C4-2B (cell line): Measurements from ENCODE around the gene ZSWIM9.

Experiments
- H3K27ac ChIP-seq: fragments of 450-650 bp; 2 replicates; pipeline ENCODE4 v1.5.1; 2017
- ZFX ChIP-seq: fragments of 450-650 bp; IDR thresholded peaks from 2 replicates; pipeline ENCODE4 v1.6.1; 2017
- TF ChIP-seq, protein P1 (sequence below): fragments of 450-650 bp; conservative IDR thresholded peaks from 2 replicates; pipeline ENCODE4 v1.5.1; 2017; ENCODE audit warnings: mild to moderate bottlenecking

Gene ZSWIM9

GRCh38 chr19:48135411-48135810 is 35.1 kb upstream of the ZSWIM9 start:
- no peak overlapping the region for H3K27ac ChIP-seq
- no peak for TF ChIP-seq ZFX
- TF ChIP-seq, protein P1, sequence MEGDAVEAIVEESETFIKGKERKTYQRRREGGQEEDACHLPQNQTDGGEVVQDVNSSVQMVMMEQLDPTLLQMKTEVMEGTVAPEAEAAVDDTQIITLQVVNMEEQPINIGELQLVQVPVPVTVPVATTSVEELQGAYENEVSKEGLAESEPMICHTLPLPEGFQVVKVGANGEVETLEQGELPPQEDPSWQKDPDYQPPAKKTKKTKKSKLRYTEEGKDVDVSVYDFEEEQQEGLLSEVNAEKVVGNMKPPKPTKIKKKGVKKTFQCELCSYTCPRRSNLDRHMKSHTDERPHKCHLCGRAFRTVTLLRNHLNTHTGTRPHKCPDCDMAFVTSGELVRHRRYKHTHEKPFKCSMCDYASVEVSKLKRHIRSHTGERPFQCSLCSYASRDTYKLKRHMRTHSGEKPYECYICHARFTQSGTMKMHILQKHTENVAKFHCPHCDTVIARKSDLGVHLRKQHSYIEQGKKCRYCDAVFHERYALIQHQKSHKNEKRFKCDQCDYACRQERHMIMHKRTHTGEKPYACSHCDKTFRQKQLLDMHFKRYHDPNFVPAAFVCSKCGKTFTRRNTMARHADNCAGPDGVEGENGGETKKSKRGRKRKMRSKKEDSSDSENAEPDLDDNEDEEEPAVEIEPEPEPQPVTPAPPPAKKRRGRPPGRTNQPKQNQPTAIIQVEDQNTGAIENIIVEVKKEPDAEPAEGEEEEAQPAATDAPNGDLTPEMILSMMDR: no peak

DNA sequence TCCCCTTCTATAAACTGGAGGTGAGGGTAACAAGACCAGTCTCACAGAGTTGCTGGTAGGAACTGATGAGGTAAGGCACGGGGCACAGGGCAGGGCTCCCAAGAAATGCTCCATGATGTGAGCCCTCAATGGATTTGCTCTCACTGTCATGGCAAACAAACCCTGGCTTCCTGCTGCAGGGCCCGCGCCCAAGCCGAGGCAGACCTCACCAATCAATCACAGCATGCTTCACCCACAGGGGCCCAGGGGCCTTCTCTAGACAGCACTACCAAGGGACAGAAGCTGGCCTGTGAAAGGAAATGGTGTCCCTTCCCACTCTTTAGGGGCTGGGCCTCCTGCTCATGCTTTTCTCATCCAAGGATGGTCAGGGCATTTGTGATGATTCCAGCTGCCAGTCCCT is 33.9 kb upstream of the ZSWIM9 start:
- no peak overlapping the region for H3K27ac ChIP-seq
- TF ChIP-seq ZFX: no peak
- TF ChIP-seq, protein P1: no peak

GRCh38 chr19:48137411-48137810 is 33.1 kb upstream of the ZSWIM9 start:
- TF ChIP-seq, protein P1: no peak
- TF ChIP-seq ZFX: no peak
- no peak overlapping the region for H3K27ac ChIP-seq

DNA sequence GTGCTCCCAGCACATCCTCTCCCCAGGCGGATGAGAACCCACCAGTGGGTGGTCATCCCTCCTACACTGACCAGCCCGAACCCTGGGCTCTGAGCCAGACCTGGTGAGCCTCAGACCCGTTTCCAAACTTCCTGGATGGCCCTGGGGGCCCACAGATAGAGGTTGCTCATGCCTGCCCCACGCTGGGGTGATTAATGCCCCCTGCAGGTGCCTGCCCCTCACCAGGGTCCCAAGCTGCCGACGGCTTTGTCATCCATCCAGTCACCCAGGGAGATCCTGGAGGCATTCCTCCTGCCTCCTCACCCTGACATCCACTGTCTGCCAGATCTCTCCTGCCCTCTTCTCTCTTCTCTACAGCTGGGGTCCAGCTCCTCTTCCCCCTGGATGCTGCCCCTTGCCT is 31.4 kb upstream of the ZSWIM9 start:
- TF ChIP-seq, protein P1: no peak
- no peak for TF ChIP-seq ZFX
- no peak overlapping the region for H3K27ac ChIP-seq

GRCh38 chr19:48147597-48148175 is 22.8 kb upstream of the ZSWIM9 start:
- H3K27ac ChIP-seq: no peak overlapping the region
- TF ChIP-seq, protein P1: no peak
- TF ChIP-seq ZFX: no peak

DNA sequence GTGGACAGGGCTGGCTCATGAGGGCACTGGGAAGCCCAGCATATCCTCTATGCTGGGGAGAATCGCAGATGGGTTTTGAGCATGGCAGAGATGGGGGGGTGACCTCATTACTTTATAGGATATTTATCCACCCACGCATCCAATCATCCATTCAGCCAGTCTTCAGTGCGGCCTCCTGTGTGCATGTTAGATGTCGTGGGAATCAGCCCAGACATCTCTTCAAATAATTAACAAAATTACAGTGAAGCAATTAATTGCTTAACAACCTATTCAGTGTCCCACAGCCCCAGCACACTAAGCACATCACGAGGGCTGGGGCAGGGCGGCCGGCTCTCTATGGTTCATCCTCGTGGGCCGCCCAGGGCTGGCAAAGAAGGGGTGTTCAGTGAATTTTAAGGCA is 21.9 kb upstream of the ZSWIM9 start:
- TF ChIP-seq, protein P1: no peak
- TF ChIP-seq ZFX: no peak
- H3K27ac ChIP-seq: peak overlapping the region; percentile 60

GRCh38 chr19:48149430-48149829 is 21.1 kb upstream of the ZSWIM9 start:
- TF ChIP-seq, protein P1: no peak
- TF ChIP-seq ZFX: no peak
- peak overlapping the region; percentile 60 for H3K27ac ChIP-seq
